ENCODE data around the gene SUPT20HL1.

Gene SUPT20HL1

GRCh38 chrX:24372021-24372763 is 11.8 kb downstream of the SUPT20HL1 start:
- no peak for TF ChIP-seq CTCF (IDR thresholded peaks at IDR 0.05)

- TF ChIP-seq CTCF (IDR thresholded peaks at IDR 0.05): no peak
These were observed 15.2 kb downstream of the SUPT20HL1 start for GRCh38 chrX:24375600-24376131.

- TF ChIP-seq CTCF (IDR thresholded peaks at IDR 0.05): no peak
These were observed 16.0 kb downstream of the SUPT20HL1 start for GRCh38 chrX:24376403-24376802.

- TF ChIP-seq CTCF (IDR thresholded peaks at IDR 0.05): no peak
These were observed 16.8 kb downstream of the SUPT20HL1 start for GRCh38 chrX:24377195-24377594.

- TF ChIP-seq CTCF (IDR thresholded peaks at IDR 0.05): no peak
These were observed 17.6 kb downstream of the SUPT20HL1 start for GRCh38 chrX:24377911-24378468.

GRCh38 chrX:24378706-24379105 is 18.3 kb downstream of the SUPT20HL1 start:
- no peak for TF ChIP-seq CTCF (IDR thresholded peaks at IDR 0.05)

GRCh38 chrX:24380262-24381187 is 20.1 kb downstream of the SUPT20HL1 start:
- TF ChIP-seq CTCF (IDR thresholded peaks at IDR 0.05): no peak
